Heart left ventricle (tissue), 13 donors: ENCODE results near the gene SETD7.

Experiments used
- CTCF ChIP-seq, 12 donors: fragments of 200-600 bp; sonication (generic) in 4 of 12; IDR thresholded peaks; one replicate each; pipeline versions ENCODE4 v1.5.0 to v1.8.0; 2018 to 2022; ENCODE audit warnings: antibody characterized with exemption in 12 of 12, mild to moderate bottlenecking in 5 of 12
- POLR2A ChIP-seq, 2 donors: fragments of 450-650 bp; IDR thresholded peaks; one replicate each; pipeline ENCODE4 v1.6.1; 2017; ENCODE audit warnings: antibody characterized with exemption in 2 of 2, mild to moderate bottlenecking in 2 of 2, moderate library complexity in 2 of 2
- donor health status: ischemic (EF 13 %, LVEDD 7.1; RV severe dilation, severe dysfunction).
- donor health status: DM: no; HTN: yes; CAD: no.
- donor health status: DM: no; HTN: no; CAD: no.
- donor health status: ischemic (EF 25% LVEDD 6.9; RV normal size, moderate dysfunction).
- donor health status: ischemic (EF 25% LVEDD 5.7; RV mildly dilated, moderate dysfunction).
- donor health status: ischemic (EF 35%, LVEDD 5.7; RV mildly dilated, moderate dysfunction).
- donor health status: nonischemic (EF 11% LVEDD 7.7; RV severe dilation, severe dysfunction).
- donor health status: DM: yes; HTN: yes; CAD: no.
- donor health status: PGD.
- donor health status: ischemic (EF 29% LVEDD 5.4; RV normal size, mild dysfunction).
- donor health status: nonischemic (EF 23%, LVEDD 6.1; RV moderate dilation, normal function).

GRCh38 chr4:139552517-139553307 lies 3.3 kb downstream of the SETD7 start:
- TF ChIP-seq CTCF (IDR thresholded peaks at IDR 0.05) (no peak), POLR2A (IDR thresholded peaks at IDR 0.05) (no peak)
